GM21717 (cell line): ENCODE measurements around the gene IGFBP5.

ENCODE experiments used
- ATAC-seq: cut with Tn5 transposase; IDR thresholded peaks from one replicate; pipeline ENCODE4 v1.9.1; 2021; ENCODE audit warnings: mild to moderate bottlenecking, moderate library complexity; ENCODE audit not compliant: unreplicated experiment

IGFBP5 gene, protein sequence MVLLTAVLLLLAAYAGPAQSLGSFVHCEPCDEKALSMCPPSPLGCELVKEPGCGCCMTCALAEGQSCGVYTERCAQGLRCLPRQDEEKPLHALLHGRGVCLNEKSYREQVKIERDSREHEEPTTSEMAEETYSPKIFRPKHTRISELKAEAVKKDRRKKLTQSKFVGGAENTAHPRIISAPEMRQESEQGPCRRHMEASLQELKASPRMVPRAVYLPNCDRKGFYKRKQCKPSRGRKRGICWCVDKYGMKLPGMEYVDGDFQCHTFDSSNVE

DNA sequence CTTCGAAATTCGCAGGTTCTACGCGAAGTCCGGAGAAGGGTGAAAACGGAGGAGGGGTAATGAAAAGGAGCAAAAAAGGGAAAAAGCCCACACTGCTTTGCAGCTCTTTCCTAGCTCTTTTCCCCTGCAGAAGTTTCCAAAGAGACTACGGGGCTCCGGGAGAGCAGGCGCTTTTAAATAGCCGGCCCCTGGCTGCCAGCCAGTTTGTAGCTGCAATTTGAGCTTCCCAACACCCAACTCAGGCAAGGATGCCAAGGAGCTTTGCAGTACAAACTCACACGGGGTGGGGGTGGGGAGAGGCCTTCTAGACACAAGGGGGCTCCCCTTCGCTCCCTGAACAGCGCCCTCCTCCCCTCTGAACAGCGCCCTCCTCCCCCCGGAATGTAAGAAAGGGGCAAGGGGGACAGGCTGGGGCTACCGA lies at the start of gene IGFBP5:
Gene IGFBP5 (minus strand): TSS at position 149 of the 421 bp plus-strand sequence. CDS start 774 bp downstream, outside the sequence.
- no peak for ATAC-seq

DNA sequence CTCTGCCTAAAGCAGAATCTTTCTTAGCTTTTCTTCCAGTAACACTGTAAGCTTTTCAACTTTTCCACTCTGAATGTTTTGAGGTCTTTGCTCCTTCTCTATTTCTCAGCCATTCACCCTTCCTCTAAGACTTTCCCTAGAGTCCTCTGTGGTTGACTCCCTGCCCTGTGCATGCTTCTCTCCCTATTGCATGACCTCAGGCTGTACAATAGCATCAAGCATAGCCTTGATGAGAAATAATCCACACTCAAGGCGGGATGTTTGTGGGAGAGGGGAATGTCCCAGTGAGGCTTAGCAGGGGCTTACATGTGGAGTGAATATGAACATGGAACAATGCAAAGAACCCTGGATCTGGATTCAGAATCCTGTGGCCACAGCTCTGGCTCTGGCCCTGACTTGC lies 48.4 kb upstream of the IGFBP5 start:
- ATAC-seq, result no peak

DNA sequence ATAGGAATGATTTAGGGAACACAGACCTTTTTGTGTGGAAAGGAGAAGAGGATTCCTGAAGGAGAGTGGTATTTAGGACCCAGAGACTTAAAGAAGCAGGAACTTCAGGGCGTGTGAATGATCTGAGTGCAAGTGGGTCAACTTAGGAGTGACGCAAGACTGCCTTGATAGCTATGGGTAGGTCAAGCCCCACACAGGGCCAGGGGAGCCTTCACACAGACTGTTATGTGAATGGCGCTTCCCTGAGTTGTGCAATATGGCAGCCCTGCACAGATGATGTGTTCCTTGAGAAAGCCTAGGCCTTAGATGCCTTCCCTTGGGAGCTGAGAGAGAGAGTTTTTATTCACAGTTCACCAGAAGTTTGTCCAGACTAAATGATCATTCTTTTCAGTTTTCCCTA lies 47.1 kb upstream of the IGFBP5 start:
- no peak for ATAC-seq

DNA sequence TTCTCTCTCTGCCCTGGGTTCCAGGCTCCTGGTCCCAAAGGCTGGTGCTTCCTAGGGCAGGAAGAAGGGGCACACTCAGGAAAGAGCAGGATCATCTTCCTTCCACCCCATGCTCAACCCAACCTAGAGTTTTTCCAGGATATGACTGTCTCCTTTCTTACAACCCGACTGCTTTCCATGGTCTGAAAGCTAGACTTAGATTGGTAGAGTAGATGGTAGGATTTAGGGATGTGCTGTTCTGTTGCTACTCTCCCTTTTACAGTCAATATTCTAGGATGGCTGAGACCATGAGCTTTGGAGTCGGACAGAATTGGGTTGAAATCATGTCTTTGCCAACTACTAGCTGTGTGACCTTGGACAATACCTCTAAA lies 45.9 kb upstream of the IGFBP5 start:
- ATAC-seq, result no peak

DNA sequence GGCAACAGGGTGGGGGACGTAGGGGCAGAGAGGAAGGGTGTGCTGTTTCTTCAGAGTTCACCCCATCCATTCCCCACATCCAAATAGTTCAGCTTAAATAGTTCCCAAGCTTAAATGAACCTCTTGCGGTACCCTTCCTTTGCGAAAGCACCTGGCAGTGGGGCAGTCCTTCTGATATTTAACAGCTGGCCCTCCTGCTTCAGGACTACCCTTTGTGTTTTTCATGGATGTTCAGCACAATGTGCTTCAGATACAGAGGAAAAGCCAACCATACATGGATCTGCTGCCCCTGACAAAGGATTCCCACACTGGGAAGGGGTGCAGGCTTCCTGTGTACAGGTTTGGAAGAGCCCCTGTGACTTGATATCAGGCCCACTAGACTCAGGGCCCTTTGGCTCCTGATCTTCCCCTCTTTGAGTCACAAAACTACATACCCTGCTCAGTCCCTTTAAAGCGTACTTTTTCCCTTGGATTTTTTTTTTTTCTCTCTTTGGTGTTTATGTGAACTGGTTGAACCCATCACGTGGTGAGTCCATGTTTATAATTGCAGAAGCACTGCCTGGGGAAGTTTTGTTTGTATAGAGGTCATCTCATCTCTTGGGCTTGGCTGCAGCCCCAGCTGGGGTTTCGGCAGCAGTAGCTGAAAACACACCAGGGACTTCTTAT lies 45.3 kb upstream of the IGFBP5 start:
- no peak for ATAC-seq

DNA sequence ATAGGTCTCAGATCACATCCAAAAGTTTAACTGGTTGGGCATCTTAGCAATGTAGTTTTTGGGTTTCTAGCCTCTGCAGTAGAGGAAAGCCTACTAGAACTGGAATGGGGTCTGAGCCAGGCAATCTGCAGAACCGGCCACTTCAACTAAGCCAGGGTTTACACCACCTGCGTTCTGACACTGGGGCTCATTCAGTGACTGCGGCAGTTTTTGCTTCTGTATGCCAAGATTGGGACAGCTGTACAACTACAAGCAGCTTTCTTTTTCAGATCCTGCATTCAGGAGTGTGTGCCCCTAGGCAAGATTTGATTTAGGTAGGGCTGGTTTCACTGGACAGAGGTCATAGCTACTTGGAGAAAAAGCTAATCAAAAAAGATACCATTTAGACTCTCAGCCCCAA lies 43.7 kb upstream of the IGFBP5 start:
- ATAC-seq, result no peak

DNA sequence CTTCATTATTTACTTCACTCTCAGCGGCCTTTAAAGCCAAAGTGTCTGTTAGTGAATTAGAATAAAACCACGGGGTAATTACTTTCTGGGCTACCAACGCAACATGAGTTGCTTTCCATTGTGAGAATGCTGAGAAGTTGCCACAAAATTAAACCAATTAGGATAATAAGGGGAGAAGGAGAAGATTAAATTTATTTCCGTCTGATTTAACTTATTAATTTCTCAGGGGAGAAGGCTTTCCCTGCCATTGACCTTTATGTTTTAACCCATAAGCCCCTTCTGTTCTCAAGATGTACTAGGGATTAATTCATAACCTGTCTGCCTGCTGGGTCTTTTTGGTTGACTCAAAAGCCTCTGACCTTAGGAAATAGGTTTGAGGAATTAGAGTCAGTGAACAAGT lies 42.3 kb upstream of the IGFBP5 start:
- ATAC-seq, result no peak

DNA sequence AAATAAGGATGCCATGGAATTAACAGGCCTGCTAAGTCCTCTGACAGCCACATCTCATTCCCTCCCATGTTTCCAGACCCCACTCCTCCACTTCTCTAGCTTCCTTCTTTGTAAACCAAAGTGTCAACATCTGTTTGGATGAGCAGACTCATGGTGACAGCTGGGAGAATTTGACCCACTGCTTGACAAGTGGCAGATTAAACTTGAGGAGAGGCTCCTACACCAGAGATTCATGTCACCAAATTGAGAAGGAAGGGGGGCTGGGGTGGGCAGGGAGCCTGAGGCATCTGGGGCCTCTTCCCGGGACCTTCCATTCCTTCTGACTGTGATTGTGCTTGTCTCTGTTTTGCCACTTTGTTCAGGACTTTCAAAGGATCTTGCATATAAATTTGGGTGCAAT lies 41.0 kb upstream of the IGFBP5 start:
- ATAC-seq, result no peak

DNA sequence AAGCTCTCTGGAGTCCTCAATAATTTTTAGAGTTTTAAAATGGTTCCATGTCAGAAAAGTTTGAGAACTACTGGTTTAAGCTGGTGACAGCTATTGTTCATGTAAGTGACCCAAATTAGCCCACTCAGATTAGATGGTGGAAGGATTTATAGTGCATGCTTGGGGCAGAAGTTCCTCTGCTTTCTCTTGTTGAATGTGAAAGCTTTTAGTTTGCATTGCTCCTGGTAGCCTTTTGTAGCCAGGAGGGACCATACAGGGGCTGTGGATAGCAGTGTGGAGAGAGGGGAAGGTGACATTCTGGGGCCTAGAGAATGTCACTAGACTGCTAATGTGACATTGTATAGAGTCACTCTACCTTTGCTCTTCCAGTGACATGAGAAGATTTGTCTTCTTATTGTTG lies 40.3 kb upstream of the IGFBP5 start:
- ATAC-seq, result no peak

DNA sequence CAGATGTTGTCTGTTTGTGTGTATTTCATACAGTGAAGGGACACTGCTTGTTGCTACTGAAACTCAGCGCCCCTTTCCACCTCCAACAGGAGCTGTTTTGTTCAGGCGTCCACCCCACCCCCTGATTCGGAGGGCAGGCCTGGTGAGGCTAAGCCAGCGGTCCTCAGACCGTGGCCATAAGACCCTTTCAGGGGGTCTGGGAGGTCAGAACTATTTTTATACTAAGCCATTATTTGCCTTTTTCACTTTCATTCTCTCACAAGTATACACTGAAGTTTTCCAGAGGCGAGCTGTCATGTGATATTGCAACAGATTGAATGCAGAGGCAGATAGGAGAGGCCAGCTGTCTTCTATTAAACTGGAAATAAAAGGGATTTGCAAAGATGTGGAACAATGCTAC lies 39.7 kb upstream of the IGFBP5 start:
- no peak for ATAC-seq

DNA sequence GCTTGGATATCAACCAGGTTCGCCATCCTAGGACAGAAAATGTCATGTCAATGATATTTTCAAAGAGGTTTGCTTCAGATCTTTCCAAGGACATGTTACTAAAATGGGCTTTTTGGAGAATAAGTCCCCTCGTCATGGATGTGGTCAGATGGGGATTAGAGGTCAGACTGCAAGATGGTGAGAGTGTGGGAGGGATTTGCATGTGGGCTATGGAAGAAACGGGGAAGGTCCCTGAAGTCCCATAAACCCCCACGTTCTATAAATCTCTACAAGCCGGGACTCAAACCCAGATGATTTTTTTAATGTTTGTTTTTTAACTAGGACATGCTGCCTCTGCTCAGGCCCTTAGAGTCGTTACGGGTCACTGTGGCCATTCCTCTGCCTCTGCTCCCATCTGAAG lies 37.7 kb upstream of the IGFBP5 start:
- no peak for ATAC-seq

DNA sequence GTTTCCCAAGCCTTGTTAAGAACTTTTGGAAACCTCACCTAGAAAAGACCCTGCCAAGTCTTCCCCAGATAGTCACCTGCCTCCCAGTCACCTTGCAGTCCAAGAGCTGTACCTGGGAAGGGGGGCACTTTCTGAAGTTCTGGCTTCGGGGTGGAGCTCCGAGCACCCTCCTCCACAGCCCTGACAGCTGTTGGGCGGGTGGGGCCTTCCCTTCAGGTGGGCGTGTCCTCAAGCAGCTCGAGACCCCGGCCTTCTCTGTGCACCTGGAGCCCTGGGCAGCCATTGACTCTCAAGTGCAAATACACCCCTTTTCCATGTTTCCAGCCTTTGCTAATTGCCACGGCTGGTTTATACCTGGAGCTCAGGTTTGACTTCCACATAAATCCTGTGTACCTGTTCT lies 37.0 kb upstream of the IGFBP5 start:
- ATAC-seq, result no peak

DNA sequence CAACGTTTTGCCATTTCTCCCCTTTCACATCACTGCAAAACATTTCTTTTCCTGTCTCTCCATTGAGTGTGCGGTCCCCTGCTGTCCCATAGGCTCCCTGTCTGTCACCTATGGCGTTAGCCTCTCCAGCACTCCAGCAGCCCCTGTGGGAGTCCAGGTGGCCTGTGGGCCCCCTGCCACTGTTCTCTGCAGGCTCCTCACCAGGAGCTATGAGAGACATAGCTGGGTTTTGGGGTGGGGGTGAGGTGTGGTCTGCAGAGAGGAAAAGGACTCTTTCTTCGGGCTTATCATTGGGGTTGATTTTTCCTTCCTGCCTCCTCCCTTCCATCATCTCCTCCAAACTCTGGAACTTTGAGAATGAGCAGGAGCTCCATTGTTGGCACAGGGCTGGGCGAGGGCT lies 36.1 kb upstream of the IGFBP5 start:
- no peak for ATAC-seq

DNA sequence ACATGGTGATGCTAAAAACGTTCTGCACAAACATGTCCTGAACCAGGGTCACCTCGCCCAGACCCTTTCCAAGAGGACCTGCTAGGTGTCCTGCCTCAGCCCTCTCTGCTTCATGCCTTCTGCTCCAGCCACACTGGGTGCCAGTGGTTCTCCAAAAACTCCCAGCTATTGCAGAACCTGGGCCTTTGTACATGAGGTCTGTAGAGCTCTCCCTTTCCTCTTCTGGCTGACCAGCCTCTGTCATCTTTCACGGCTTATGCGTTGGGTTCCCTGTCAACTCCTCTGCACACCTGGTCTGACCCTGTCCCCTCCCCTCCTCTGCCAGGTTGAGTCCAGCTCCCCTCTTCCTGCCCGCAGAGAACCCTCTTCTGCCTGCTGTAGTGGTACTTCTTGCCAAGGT lies 35.5 kb upstream of the IGFBP5 start:
- no peak for ATAC-seq

DNA sequence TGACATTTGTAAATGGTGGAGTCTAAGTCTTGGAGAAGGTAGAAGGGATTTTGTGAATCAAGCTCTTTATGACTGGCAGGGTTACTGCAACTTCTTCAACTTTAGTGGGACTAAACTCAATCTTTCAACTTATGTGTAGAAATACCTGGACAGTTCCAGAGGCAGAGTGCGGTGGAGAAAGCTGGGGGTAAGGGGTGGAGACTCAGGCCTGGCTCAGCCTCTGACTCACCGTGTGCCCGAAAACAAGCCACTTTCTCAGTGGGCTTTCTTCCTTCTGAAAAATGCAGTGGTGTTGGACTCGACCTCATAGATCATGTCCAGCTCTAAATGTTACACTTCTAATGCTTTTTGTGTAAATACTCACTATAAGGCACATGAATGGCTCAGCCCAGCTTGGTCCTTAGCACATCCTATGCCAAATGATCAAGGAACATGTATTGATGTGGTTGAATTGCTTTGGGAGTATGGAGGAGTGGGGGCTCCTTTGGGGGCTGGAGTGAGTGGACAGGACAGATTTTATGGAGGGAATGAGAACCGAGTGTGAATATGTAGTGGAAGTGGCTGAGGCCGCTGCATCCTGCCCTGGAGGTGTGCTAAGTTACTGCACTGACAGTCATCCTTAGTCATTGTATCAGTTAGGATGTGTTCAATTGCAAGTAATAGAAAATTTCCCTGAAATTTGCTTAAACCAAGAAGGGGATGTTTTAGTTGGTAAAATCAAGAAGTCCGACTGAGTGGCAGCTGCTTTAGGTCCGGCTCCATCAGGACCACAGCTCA lies 32.2 kb upstream of the IGFBP5 start:
- ATAC-seq, result no peak

DNA sequence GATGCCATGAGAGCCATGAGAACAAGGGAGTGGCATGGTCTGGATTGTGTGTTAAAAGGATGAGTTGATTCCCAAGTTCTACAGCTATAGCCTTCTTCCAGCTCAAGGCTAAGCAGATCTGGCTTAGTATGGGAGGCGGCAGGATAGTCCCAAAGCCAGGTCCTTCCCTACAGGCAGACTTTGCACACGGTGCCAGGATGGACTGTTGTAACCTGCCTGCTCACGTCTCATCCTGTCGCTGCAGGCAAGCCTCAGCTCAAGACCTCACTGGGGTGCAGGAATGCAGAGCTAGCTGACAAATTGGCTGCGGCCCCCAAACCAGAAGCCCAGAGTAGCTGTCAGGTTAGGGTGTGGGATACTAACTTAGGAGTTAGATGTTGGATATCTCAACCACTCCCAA lies 28.8 kb upstream of the IGFBP5 start:
- no peak for ATAC-seq

DNA sequence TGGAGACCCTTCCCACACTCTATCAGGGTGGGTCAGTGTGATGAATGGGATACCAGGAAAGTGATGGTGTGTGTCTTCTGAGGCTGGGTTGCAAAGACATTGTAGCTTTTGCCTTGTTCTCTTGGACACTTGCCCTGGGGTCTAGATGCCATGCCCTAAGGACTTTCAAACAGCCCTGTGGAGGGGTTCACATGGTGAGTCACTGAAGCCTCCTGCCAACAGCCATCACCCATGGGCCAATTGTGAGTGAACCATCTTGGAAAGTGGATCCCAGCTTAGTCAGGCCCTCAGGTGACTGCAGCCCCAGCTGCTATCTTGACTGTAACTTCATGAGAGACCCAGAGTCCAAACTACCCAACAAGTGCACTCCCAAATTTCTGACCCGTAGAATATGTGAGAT lies 25.8 kb upstream of the IGFBP5 start:
- ATAC-seq, result no peak

DNA sequence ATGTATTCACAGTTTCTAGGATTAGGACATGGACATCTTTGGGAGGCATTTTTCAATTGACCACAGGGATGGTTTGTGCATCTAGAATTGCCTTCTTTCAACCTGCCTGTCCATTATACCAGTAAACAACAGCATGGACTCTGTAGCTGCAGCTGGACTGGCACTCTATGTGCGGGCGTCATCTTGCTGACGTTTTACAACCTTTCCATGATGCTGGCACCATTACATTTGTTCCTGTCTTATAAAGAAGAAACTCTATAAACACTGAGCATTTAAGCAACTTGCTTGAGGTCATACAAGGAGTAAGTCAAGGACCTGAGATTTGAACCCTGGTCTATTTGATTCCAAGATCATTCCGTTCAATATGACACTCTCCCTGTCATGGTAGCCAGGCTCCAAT lies 25.4 kb upstream of the IGFBP5 start:
- no peak for ATAC-seq

DNA sequence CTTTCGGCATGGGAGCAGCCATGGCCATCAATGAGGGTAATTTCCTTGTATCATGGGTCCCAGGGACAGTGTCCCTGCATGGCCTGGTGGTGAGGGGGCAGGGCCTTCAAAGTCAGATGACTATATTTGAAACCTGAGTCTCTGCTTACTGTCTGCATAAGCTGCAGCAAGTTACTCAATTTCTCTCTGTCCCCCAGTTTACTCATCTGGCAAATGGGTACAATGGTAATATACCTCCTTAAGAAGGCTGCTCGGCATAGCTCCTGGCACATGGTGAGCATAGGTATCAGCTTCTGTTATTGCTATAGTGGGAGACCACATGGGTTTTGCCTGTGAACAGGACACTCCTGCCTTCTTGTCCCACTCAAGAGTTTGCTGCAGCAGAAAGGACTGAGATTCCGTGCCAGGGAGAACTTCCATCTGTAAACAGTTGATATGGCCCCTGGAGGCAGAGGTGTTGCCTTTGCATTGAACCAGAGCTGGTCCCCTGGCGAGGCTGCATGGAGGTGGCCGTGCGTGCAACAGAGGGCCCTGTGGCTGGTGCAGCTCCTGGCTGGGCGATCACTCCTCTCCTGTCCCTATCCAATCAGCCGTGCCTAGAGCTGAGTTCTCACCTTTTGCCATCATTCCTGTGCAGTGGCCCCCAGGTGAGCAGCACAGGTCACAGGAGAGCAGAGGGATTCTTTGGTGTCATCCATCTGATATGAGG lies 22.7 kb upstream of the IGFBP5 start:
- ATAC-seq, result no peak

DNA sequence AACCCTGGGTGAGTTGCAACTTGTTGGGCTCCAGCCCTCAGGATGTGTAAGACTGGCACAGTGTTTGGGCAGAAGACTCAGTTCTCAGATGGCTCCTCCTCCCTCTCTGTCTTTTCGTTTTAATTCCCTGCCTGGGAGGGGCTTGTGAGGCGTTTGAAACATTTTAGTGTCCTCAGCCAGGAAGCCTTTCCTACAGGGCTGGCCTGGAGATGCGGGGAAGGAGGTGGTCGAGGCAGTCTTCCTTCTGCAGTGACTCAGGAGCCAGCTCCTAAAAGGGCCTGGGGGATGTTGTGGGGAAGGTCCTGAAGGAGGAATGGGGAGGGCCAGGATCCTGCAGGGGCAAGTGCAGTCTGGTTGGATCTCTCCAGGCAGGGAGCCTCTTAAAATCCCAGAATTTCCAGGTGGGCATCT lies 22.1 kb upstream of the IGFBP5 start:
- no peak for ATAC-seq

DNA sequence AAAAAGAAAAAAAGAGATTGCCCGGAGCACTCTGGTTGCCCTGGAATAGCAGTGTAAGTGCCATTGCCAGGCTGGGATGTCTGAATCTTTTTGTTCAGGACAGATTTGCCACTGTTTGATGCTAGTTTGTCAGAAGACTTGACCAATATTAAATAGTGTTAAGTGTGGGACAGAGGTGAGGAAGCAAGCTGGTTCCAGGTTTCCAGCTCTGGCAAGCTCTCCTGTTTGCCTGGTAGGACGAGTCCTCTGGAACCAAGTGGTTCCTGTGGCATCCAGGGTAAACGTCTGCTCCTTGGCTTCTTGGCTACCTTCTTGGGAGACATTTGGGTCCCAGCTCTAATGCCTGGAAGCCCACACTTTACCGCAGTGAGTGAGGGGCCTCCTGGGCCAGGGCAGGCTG lies 20.8 kb upstream of the IGFBP5 start:
- no peak for ATAC-seq
